Esophagus muscularis mucosa (tissue), 4 donors: Measurements from ENCODE around the gene DCTPP1. TPM values are rescaled to one million over a fixed set of nuclear protein-coding genes. Genes with fewer than 3 reads are reported as not detected.

Source experiments
- DNase-seq: peaks from one replicate; pipeline ENCODE4 v3.0.0-alpha.2; 2017; ENCODE audit errors: extremely low spot score
- H3K27ac ChIP-seq, 4 donors: fragments of 200-600 bp; sonication (generic); replicated peaks in 1 of 4; 1 replicate in 3 of 4; 2 replicates in 1 of 4; pipeline ENCODE4 v1.5.1; 2016 to 2019; ENCODE audit warnings: mild to moderate bottlenecking in 1 of 4
- H3K27me3 ChIP-seq, 4 donors: fragments of 200-600 bp; sonication (generic); one replicate each; pipeline versions ENCODE4 v1.5.1 to v1.6.0; 2016 to 2019
- H3K36me3 ChIP-seq, 4 donors: fragments of 200-600 bp; sonication (generic); one replicate each; pipeline ENCODE4 v1.5.1; 2016 to 2019
- H3K4me1 ChIP-seq, 4 donors: fragments of 200-600 bp; sonication (generic); one replicate each; pipeline ENCODE4 v1.5.1; 2016 to 2019
- H3K4me3 ChIP-seq, 4 donors: fragments of 200-600 bp; sonication (generic); 1 replicate in 2 of 4; 2 replicates in 2 of 4; pipeline ENCODE4 v1.5.1; 2016 to 2019; ENCODE audit warnings: mild to moderate bottlenecking in 4 of 4, moderate library complexity in 1 of 4
- H3K9me3 ChIP-seq, 4 donors: fragments of 200-600 bp; sonication (generic); 1 replicate in 3 of 4; 2 replicates in 1 of 4; pipeline ENCODE4 v1.5.1; 2016 to 2019
- EP300 ChIP-seq: sonication (generic); formaldehyde crosslinking; IDR thresholded peaks from one replicate; pipeline ENCODE4 v1.6.1; 2017; ENCODE audit warnings: antibody characterized with exemption
- POLR2A ChIP-seq: fragments of 450-650 bp; IDR thresholded peaks from one replicate; pipeline ENCODE4 v1.6.1; 2017; ENCODE audit warnings: antibody characterized with exemption, moderate library complexity, mild to moderate bottlenecking, low read depth
- POLR2AphosphoS5 ChIP-seq, 2 donors: sonication (generic); formaldehyde crosslinking; IDR thresholded peaks; one replicate each; pipeline ENCODE4 v1.6.1; 2017; ENCODE audit warnings: antibody characterized with exemption in 2 of 2
- WGBS: methylation state at CpG from one replicate; pipeline ENCODE4 v1.1.5; 2018; 5-methylcytosine and 5-hydroxymethylcytosine counted together
- intact Hi-C: fragments of 100-400 bp; cut with DNase I; formaldehyde crosslinking; loops from one replicate; pipeline ENCODE4 v1.15.1; 2023
- small RNA-seq, 3 donors: library from RNA; depleted of rRNA; stranded (forward); fragments of <200 nt; gene quantifications; one replicate each; pipeline ENCODE3, GENCODE V24; 2016
- total RNA-seq, 4 donors: library from RNA; depleted of rRNA; stranded (reverse); fragments of >200 nt; gene quantifications; one replicate each; pipeline versions ENCODE4 v1.1.0 to v1.2.1, GENCODE V29; 2016
- TF ChIP-seq, protein P1 (sequence below), 3 experiments: fragments of 200-600 bp in 2 of 3; fragments of 450-650 bp in 1 of 3; sonication (generic) in 2 of 3; IDR thresholded peaks; one replicate each; pipeline ENCODE4 v1.5.1; 2017 to 2019; ENCODE audit warnings: antibody characterized with exemption in 3 of 3, mild to moderate bottlenecking in 2 of 3, moderate library complexity in 1 of 3

DCTPP1 gene
- total RNA-seq, 4 donors from 2014 or later, result 11.1 to 21.7 (median 14.1) TPM

DNA sequence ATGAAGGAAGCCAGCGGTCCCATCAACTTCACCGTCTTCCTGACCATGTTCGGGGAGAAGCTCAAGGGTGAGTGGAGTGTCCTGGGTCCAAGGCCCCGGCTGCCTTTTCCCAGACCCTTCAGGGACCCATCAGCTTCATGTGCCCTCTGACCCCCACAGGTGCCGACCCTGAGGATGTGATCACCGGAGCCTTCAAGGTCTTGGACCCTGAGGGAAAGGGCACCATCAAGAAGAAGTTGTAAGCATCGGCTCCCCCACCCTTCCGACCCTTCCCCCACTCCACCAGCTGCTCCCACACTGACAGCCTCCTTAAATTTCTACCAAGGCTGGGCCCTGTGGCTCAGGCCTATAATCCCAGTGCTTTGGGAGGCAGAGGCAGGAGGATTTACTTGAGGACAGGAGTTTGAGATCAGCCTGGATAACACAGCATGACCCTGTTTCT lies 53.3 kb downstream of the DCTPP1 start:
- DNase-seq, result no peak
- Histone ChIP-seq H3K27ac (peak overlapping the region; percentile 98 to 100 (median 99)), H3K4me3 (no peak overlapping the region), H3K4me1 (peaks cover 20 to 32% (median 28%) of the 10 kb centered on the region in 4 donors), H3K36me3 (no peaks in the 10 kb centered on the region), H3K27me3 (no peaks in the 10 kb centered on the region), H3K9me3 (no peaks in the 10 kb centered on the region)
- 82% methylated on average over 7 of the region's 8 CpGs for WGBS
- TF ChIP-seq EP300 (no peak), POLR2A (no peak), POLR2AphosphoS5 (IDR thresholded peaks at IDR 0.05) (no peak)
- TF ChIP-seq, protein P1, sequence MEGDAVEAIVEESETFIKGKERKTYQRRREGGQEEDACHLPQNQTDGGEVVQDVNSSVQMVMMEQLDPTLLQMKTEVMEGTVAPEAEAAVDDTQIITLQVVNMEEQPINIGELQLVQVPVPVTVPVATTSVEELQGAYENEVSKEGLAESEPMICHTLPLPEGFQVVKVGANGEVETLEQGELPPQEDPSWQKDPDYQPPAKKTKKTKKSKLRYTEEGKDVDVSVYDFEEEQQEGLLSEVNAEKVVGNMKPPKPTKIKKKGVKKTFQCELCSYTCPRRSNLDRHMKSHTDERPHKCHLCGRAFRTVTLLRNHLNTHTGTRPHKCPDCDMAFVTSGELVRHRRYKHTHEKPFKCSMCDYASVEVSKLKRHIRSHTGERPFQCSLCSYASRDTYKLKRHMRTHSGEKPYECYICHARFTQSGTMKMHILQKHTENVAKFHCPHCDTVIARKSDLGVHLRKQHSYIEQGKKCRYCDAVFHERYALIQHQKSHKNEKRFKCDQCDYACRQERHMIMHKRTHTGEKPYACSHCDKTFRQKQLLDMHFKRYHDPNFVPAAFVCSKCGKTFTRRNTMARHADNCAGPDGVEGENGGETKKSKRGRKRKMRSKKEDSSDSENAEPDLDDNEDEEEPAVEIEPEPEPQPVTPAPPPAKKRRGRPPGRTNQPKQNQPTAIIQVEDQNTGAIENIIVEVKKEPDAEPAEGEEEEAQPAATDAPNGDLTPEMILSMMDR (IDR thresholded peaks at IDR 0.05), result no peak
- intact Hi-C loops, result no loop called here

DNA sequence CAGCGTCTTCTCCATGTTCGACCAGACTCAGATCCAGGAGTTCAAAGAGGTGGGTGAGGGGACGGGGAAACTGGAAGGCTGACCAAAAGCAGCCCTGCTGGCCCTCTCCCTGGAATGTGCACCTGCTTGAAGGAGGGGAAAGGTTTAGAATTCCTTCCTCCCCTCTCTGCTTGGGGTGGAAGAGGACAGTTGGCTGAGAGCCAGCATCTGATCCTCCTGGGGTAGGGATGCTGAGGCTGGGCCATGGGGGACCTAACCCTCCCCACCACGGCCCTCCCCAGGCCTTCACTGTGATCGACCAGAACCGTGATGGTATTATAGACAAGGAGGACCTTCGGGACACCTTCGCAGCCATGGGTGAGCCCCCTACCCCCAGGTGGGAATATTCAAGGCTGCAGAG lies 54.0 kb downstream of the DCTPP1 start:
- H3K9me3 ChIP-seq, result no peaks in the 10 kb centered on the region
- no peaks in the 10 kb centered on the region for H3K36me3 ChIP-seq
- no peak overlapping the region for H3K27ac ChIP-seq
- no peaks in the 10 kb centered on the region for H3K27me3 ChIP-seq
- TF ChIP-seq POLR2A (no peak), POLR2AphosphoS5 (IDR thresholded peaks at IDR 0.05) (no peak)
- H3K4me3 ChIP-seq, result no peak overlapping the region
- intact Hi-C loops, result no loop called here
- H3K4me1 ChIP-seq, result peaks cover 23 to 37% (median 29%) of the 10 kb centered on the region in 4 donors
- 85% methylated on average over 8 of the region's 8 CpGs for WGBS
- DNase-seq, result no peak

DNA sequence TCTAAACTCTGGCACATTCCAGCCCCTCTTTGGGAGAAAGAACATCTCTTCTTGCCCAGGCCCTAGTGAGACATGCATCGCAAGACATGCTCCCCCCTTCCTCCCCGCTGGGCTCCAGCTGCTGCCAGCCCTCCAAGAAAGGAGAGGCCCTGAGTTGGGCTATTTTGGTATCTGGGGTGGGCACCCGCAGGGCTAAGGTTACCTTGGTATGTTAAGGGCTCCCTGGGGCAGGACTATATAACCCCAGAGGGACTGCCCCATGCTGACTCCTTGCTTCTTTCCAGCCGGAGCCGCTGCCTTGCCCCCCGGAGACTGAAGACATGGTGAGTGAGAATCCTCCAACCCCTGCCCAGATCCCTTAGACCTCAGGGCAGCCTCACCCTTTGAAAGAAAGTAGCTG lies 55.3 kb downstream of the DCTPP1 start, which contains the start of gene MYL11:
TSS of gene MYL11 (plus strand) at position 265 of the 400 bp plus-strand sequence. CDS start at position 321, 56 bp downstream.
- Histone ChIP-seq H3K9me3 (no peaks in the 10 kb centered on the region), H3K4me3 (no peak within 1 kb of the TSS), H3K4me1 (peaks cover 23 to 34% (median 25%) of the 10 kb centered on the region in 4 donors), H3K27ac (no peak within 1 kb of the TSS), H3K27me3 (no peaks in the 10 kb centered on the region), H3K36me3 (no peaks in the 10 kb centered on the region)
- intact Hi-C loops, result no loop called here
- TF ChIP-seq, protein P1 (IDR thresholded peaks at IDR 0.05), result no peak
- TF ChIP-seq POLR2A (no peak), EP300 (no peak), POLR2AphosphoS5 (IDR thresholded peaks at IDR 0.05) (no peak)
- DNase-seq, result no peak
- WGBS, result 91% methylated on average over 6 of the region's 6 CpGs

Small RNA genes within 50 kb of the gene (small RNA-seq; reads per million reads assigned to genes)
- 0 reads per million in 3 donors for gene RF00019
- 0 to 0.42 (median 0) reads per million in 3 donors for gene RF00406

Other genes with a start within 250 kb of the DCTPP1 start
- gene CORO1A, start 246.4 kb downstream of the DCTPP1 start, total RNA-seq, result 10 to 100 TPM; 11.0 to 33.5 (median 23.1) TPM
- 100 to 1,000 TPM in 2 of 4 donors, 10 to 100 TPM in 2; 43.4 to 205 (median 116) TPM for gene BOLA2B, start 236.4 kb downstream of the DCTPP1 start, total RNA-seq
- gene SLX1A, start 236.2 kb downstream of the DCTPP1 start, total RNA-seq, result 10 to 100 TPM; 12.9 to 27.1 (median 23.1) TPM
- gene SULT1A3, start 230.8 kb downstream of the DCTPP1 start, total RNA-seq, result 10 to 100 TPM in 3 of 4 donors, 1 to 10 TPM in 1; 2.5 to 23.7 (median 15.0) TPM
- 1 to 10 TPM in 1 of 4 donors, under 1 TPM in 3; under 0.01 to 4.1 (median 0.90) TPM for gene NPIPB13, start 181.6 kb downstream of the DCTPP1 start, total RNA-seq
- 10 to 100 TPM; 24.9 to 63.9 (median 41.8) TPM for gene CD2BP2, start 74.7 kb downstream of the DCTPP1 start, total RNA-seq
- 10 to 100 TPM; 21.2 to 41.5 (median 29.4) TPM for gene TBC1D10B, start 59.5 kb downstream of the DCTPP1 start, total RNA-seq
- not detected for gene MYL11, start 55.2 kb downstream of the DCTPP1 start, total RNA-seq
- 1 to 10 TPM in 2 of 4 donors, under 1 TPM in 2; 0.86 to 2.5 (median 1.4) TPM for gene SEPTIN1, start 47.5 kb downstream of the DCTPP1 start, total RNA-seq
- 10 to 100 TPM in 3 of 4 donors, 1 to 10 TPM in 1; 8.3 to 17.6 (median 12.8) TPM for gene ZNF48, start 34.6 kb downstream of the DCTPP1 start, total RNA-seq
- 10 to 100 TPM; 20.1 to 25.3 (median 22.7) TPM for gene ZNF771, start 22.4 kb downstream of the DCTPP1 start, total RNA-seq
- gene SEPHS2, start 15.8 kb upstream of the DCTPP1 start, total RNA-seq, result 10 to 100 TPM; 26.5 to 37.6 (median 33.8) TPM
- gene ITGAL, start 42.7 kb upstream of the DCTPP1 start, total RNA-seq, result 1 to 10 TPM; 1.5 to 2.7 (median 2.5) TPM
- 10 to 100 TPM; 46.9 to 91.5 (median 64.0) TPM for gene ZNF768, start 96.5 kb upstream of the DCTPP1 start, total RNA-seq
- 10 to 100 TPM; 15.2 to 29.6 (median 22.3) TPM for gene ZNF747, start 104.8 kb upstream of the DCTPP1 start, total RNA-seq
- 10 to 100 TPM in 3 of 4 donors, 1 to 10 TPM in 1; 8.7 to 14.0 (median 11.3) TPM for gene ZNF764, start 128.3 kb upstream of the DCTPP1 start, total RNA-seq
- 10 to 100 TPM; 17.6 to 33.4 (median 23.5) TPM for gene ZNF688, start 141.7 kb upstream of the DCTPP1 start, total RNA-seq
- 10 to 100 TPM in 1 of 4 donors, 1 to 10 TPM in 3; 6.8 to 10.9 (median 7.3) TPM for gene ZNF785, start 155.7 kb upstream of the DCTPP1 start, total RNA-seq
- gene ZNF689, start 180.4 kb upstream of the DCTPP1 start, total RNA-seq, result 10 to 100 TPM in 3 of 4 donors, 1 to 10 TPM in 1; 9.1 to 14.5 (median 13.9) TPM
- 10 to 100 TPM; 30.3 to 54.0 (median 41.2) TPM for gene PRR14, start 220.9 kb upstream of the DCTPP1 start, total RNA-seq
- gene FBRS, start 228.4 kb upstream of the DCTPP1 start, total RNA-seq, result 10 to 100 TPM; 26.2 to 63.4 (median 37.8) TPM